Measurements from ENCODE around the gene SEPSECS.

Gene SEPSECS

GRCh38 chr4:25155947-25156346 is 4.3 kb downstream of the SEPSECS start:
- no peak for DNase-seq (ENCODE audit: low read depth)

GRCh38 chr4:25154594-25155265 is 5.5 kb downstream of the SEPSECS start:
- DNase-seq (ENCODE audit: low read depth): no peak

- DNase-seq (ENCODE audit: low read depth): no peak
These were observed 14.2 kb downstream of the SEPSECS start for GRCh38 chr4:25146076-25146475.

GRCh38 chr4:25144870-25145481 is 15.3 kb downstream of the SEPSECS start:
- DNase-seq (ENCODE audit: low read depth): no peak

GRCh38 chr4:25142468-25142867 is 17.8 kb downstream of the SEPSECS start:
- DNase-seq (ENCODE audit: low read depth): no peak

GRCh38 chr4:25141592-25141991 is 18.7 kb downstream of the SEPSECS start:
- DNase-seq (ENCODE audit: low read depth): no peak

GRCh38 chr4:25133132-25133531 is 27.1 kb downstream of the SEPSECS start:
- no peak for DNase-seq (ENCODE audit: low read depth)

GRCh38 chr4:25131926-25132325 is 28.3 kb downstream of the SEPSECS start:
- no peak for DNase-seq (ENCODE audit: low read depth)

GRCh38 chr4:25131381-25131780 is 28.9 kb downstream of the SEPSECS start:
- no peak for DNase-seq (ENCODE audit: low read depth)

- no peak for DNase-seq (ENCODE audit: low read depth)
These were observed 30.3 kb downstream of the SEPSECS start for GRCh38 chr4:25129917-25130316.

GRCh38 chr4:25128671-25129070 is 31.6 kb downstream of the SEPSECS start:
- no peak for DNase-seq (ENCODE audit: low read depth)

- no peak for DNase-seq (ENCODE audit: low read depth)
These were observed 37.0 kb downstream of the SEPSECS start for GRCh38 chr4:25123236-25123635.

GRCh38 chr4:25120146-25120940 is 39.9 kb downstream of the SEPSECS start:
- DNase-seq (ENCODE audit: low read depth): no peak

GRCh38 chr4:25117716-25118472 is 42.4 kb downstream of the SEPSECS start:
- DNase-seq (ENCODE audit: low read depth): no peak

GRCh38 chr4:25117274-25117673 is 43.0 kb downstream of the SEPSECS start:
- DNase-seq (ENCODE audit: low read depth): no peak

GRCh38 chr4:25113915-25114904 is 46.0 kb downstream of the SEPSECS start:
- peak; percentile 68 for DNase-seq (ENCODE audit: low read depth)

GRCh38 chr4:25112995-25113380 is 47.3 kb downstream of the SEPSECS start:
- no peak for DNase-seq (ENCODE audit: low read depth)

- no peak for DNase-seq (ENCODE audit: low read depth)
These were observed 47.8 kb downstream of the SEPSECS start for GRCh38 chr4:25112366-25112994.

- no peak for DNase-seq (ENCODE audit: low read depth)
These were observed 48.5 kb downstream of the SEPSECS start for GRCh38 chr4:25111648-25112196.
